Liver (tissue), 9 donors: ENCODE data around the gene OR5I1. TPM values are rescaled to one million over a fixed set of nuclear protein-coding genes. Genes with fewer than 3 reads are reported as not detected.
A peak's percentile ranks its signal among the peaks of the same experiment; 100 is the strongest.

Experiments used
- DNase-seq: peaks from one replicate; pipeline ENCODE4 v3.0.0-alpha.2; 2017; ENCODE audit warnings: low spot score
- H3K27ac ChIP-seq, 2 donors: one replicate each; pipeline ENCODE4 v1.7.0; 2013; ENCODE audit warnings: inconsistent platforms in 2 of 2, low read length in 2 of 2, control low read depth in 1 of 2, low read depth in 1 of 2, mild to moderate bottlenecking in 1 of 2
- H3K27me3 ChIP-seq, 4 donors: one replicate each; pipeline versions ENCODE4 v1.6.1 to v1.7.0; 2013; ENCODE audit warnings: low read length in 3 of 4, inconsistent platforms in 1 of 4, mild to moderate bottlenecking in 1 of 4, moderate library complexity in 1 of 4; ENCODE audit not compliant: control insufficient read depth in 4 of 4, insufficient read depth in 4 of 4
- H3K36me3 ChIP-seq, 4 donors: one replicate each; pipeline versions ENCODE4 v1.6.1 to v1.7.0; 2013; ENCODE audit warnings: low read length in 3 of 4, mild to moderate bottlenecking in 3 of 4, low read depth in 1 of 4, moderate library complexity in 1 of 4; ENCODE audit not compliant: control insufficient read depth in 4 of 4, insufficient read depth in 3 of 4
- H3K4me1 ChIP-seq, 4 donors: one replicate each; pipeline versions ENCODE4 v1.6.1 to v1.7.0; 2013; ENCODE audit warnings: low read length in 3 of 4, mild to moderate bottlenecking in 3 of 4, moderate library complexity in 1 of 4; ENCODE audit not compliant: control insufficient read depth in 4 of 4, insufficient read depth in 4 of 4
- H3K4me3 ChIP-seq, 3 donors: one replicate each; pipeline versions ENCODE4 v1.6.1 to v1.7.0; 2013; ENCODE audit warnings: low read length in 3 of 3, control low read depth in 1 of 3, low read depth in 1 of 3, mild to moderate bottlenecking in 1 of 3
- H3K9ac ChIP-seq, 2 donors: one replicate each; pipeline ENCODE4 v1.7.0; 2013; ENCODE audit warnings: low read length in 2 of 2, mild to moderate bottlenecking in 2 of 2, moderate library complexity in 2 of 2, control low read depth in 1 of 2, low read depth in 1 of 2
- H3K9me3 ChIP-seq, 4 donors: one replicate each; pipeline versions ENCODE4 v1.6.1 to v1.7.0; 2013; ENCODE audit warnings: low read length in 3 of 4; ENCODE audit not compliant: control insufficient read depth in 4 of 4
- EGR1 ChIP-seq, 2 donors: IDR thresholded peaks; 2 replicates each; pipeline ENCODE4 v1.6.1; 2016 to 2018; ENCODE audit warnings: antibody characterized with exemption in 2 of 2, low read depth in 2 of 2
- FOXA1 ChIP-seq: IDR thresholded peaks from 2 replicates; pipeline ENCODE4 v1.6.1; 2016; ENCODE audit warnings: antibody characterized with exemption
- FOXA2 ChIP-seq: IDR thresholded peaks from 2 replicates; pipeline ENCODE4 v1.6.1; 2016; ENCODE audit warnings: antibody characterized with exemption
- GABPA ChIP-seq, 2 donors: IDR thresholded peaks in 1 of 2; conservative IDR thresholded peaks in 1 of 2; 2 replicates each; pipeline ENCODE4 v1.6.1; 2016; ENCODE audit warnings: antibody characterized with exemption in 2 of 2, mild to moderate bottlenecking in 1 of 2, moderate library complexity in 1 of 2
- HNF4A ChIP-seq, 2 donors: conservative IDR thresholded peaks; 2 replicates each; pipeline ENCODE4 v1.6.1; 2016; ENCODE audit warnings: antibody characterized with exemption in 2 of 2, mild to moderate bottlenecking in 2 of 2
- HNF4G ChIP-seq: IDR thresholded peaks from 2 replicates; pipeline ENCODE4 v1.6.1; 2016; ENCODE audit warnings: antibody characterized with exemption
- JUND ChIP-seq, 2 donors: IDR thresholded peaks; 2 replicates each; pipeline ENCODE4 v1.6.1; 2016; ENCODE audit warnings: antibody characterized with exemption in 2 of 2
- NR2F2 ChIP-seq: IDR thresholded peaks from 2 replicates; pipeline ENCODE4 v1.6.1; 2016; ENCODE audit warnings: antibody characterized with exemption
- RAD21 ChIP-seq, 2 donors: IDR thresholded peaks; 2 replicates each; pipeline ENCODE4 v1.6.1; 2016; ENCODE audit warnings: antibody characterized with exemption in 2 of 2, mild to moderate bottlenecking in 2 of 2
- REST ChIP-seq: IDR thresholded peaks from 2 replicates; pipeline ENCODE4 v1.6.1; 2016; ENCODE audit warnings: antibody characterized with exemption, mild to moderate bottlenecking
- RXRA ChIP-seq, 2 donors: IDR thresholded peaks; 2 replicates each; pipeline ENCODE4 v1.6.1; 2017 to 2018; ENCODE audit warnings: antibody characterized with exemption in 2 of 2, mild to moderate bottlenecking in 1 of 2
- SP1 ChIP-seq: IDR thresholded peaks from 2 replicates; pipeline ENCODE4 v1.6.1; 2018; ENCODE audit warnings: antibody characterized with exemption, mild to moderate bottlenecking
- TAF1 ChIP-seq: conservative IDR thresholded peaks from 2 replicates; pipeline ENCODE4 v1.6.1; 2016; ENCODE audit warnings: antibody characterized with exemption, mild to moderate bottlenecking
- YY1 ChIP-seq: IDR thresholded peaks from 2 replicates; pipeline ENCODE4 v1.6.1; 2016; ENCODE audit warnings: antibody characterized with exemption, mild to moderate bottlenecking
- WGBS: extraction: QIAGEN DNeasy Blood & Tissue Kit; methylation state at CpG from one replicate; pipeline ENCODE4 v1.1.7; 2013; 5-methylcytosine and 5-hydroxymethylcytosine counted together
- polyA plus RNA-seq, 2 donors: library from polyadenylated mRNA; stranded (reverse) in 1 of 2; unstranded in 1 of 2; fragments of 200-250 nt in 1 of 2; fragments of >200 nt in 1 of 2; fragmentation: Nextera tagmentation in 1 of 2; extraction: Ambion mirVana in 1 of 2; gene quantifications; one replicate each; pipeline versions ENCODE4 v1.2.1 to v1.2.3, GENCODE V29; 2013 to 2015
- total RNA-seq, 2 donors: library from RNA; depleted of rRNA; stranded (reverse); fragments of >200 nt; gene quantifications; one replicate each; pipeline ENCODE4 v1.2.3, GENCODE V29; 2014
- TF ChIP-seq, protein P1 (sequence below): IDR thresholded peaks from 2 replicates; pipeline ENCODE4 v1.6.1; 2016; ENCODE audit warnings: antibody characterized with exemption
- TF ChIP-seq, protein P2 (sequence below): fragments of 150-350 bp; IDR thresholded peaks from 2 replicates; pipeline ENCODE4 v1.5.1; 2017; ENCODE audit warnings: improper control_type of control experiment, low read depth, low read length; ENCODE audit not compliant: missing input control
- TF ChIP-seq, protein P3 (sequence below): IDR thresholded peaks from 2 replicates; pipeline ENCODE4 v1.6.1; 2016; ENCODE audit warnings: antibody characterized with exemption
- donor health status: healthy.
- donor health status: healthy.
- donor health status: healthy.
- donor health status: healthy.
- donor health status: healthy.

OR5I1 gene
- total and polyA plus RNA-seq, 4 donors: not detected

DNA sequence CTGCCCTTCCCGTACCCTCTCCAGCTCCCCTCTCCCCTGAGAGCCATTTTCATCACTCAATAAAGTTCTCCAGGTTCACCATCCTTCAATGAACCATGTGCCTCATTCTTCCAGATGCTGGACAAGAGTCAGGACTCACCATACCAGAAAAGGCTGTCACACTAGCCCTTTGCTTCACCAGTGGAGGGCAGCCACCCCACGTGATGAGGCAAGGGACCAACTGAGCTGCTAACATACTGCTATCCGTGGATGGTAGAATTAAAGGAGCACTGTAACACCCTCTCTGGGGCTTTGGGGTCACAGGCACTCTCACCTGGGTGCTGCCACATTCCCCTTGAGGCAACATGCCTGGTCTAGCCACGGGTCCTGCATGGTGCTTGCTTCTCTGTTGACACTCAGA, 13.1 kb upstream of the OR5I1 start:
- no peak for DNase-seq
- H3K9ac ChIP-seq: no peak overlapping the region
- no peak overlapping the region for H3K4me3 ChIP-seq
- H3K9me3 ChIP-seq: no peaks in the 10 kb centered on the region
- no peaks in the 10 kb centered on the region for H3K27me3 ChIP-seq
- no peaks in the 10 kb centered on the region for H3K36me3 ChIP-seq
- TF ChIP-seq YY1 (no peak), RAD21 (IDR thresholded peaks at IDR 0.05) (no peak), RXRA (IDR thresholded peaks at IDR 0.05) (no peak), FOXA1 (no peak), EGR1 (IDR thresholded peaks at IDR 0.05; ENCODE audit: low read depth in 2 of 2) (no peak), JUND (IDR thresholded peaks at IDR 0.05) (no peak), TAF1 (no peak), FOXA2 (no peak), HNF4A (conservative IDR thresholded peaks at IDR 0.05) (no peak), SP1 (no peak), NR2F2 (no peak), GABPA (IDR thresholded peaks at IDR 0.05 in 1 of 2, conservative IDR thresholded peaks at IDR 0.05 in 1 of 2) (no peak), REST (no peak), HNF4G (no peak)
- TF ChIP-seq, protein P1, sequence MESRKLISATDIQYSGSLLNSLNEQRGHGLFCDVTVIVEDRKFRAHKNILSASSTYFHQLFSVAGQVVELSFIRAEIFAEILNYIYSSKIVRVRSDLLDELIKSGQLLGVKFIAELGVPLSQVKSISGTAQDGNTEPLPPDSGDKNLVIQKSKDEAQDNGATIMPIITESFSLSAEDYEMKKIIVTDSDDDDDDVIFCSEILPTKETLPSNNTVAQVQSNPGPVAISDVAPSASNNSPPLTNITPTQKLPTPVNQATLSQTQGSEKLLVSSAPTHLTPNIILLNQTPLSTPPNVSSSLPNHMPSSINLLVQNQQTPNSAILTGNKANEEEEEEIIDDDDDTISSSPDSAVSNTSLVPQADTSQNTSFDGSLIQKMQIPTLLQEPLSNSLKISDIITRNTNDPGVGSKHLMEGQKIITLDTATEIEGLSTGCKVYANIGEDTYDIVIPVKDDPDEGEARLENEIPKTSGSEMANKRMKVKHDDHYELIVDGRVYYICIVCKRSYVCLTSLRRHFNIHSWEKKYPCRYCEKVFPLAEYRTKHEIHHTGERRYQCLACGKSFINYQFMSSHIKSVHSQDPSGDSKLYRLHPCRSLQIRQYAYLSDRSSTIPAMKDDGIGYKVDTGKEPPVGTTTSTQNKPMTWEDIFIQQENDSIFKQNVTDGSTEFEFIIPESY: no peak
- TF ChIP-seq, protein P2, sequence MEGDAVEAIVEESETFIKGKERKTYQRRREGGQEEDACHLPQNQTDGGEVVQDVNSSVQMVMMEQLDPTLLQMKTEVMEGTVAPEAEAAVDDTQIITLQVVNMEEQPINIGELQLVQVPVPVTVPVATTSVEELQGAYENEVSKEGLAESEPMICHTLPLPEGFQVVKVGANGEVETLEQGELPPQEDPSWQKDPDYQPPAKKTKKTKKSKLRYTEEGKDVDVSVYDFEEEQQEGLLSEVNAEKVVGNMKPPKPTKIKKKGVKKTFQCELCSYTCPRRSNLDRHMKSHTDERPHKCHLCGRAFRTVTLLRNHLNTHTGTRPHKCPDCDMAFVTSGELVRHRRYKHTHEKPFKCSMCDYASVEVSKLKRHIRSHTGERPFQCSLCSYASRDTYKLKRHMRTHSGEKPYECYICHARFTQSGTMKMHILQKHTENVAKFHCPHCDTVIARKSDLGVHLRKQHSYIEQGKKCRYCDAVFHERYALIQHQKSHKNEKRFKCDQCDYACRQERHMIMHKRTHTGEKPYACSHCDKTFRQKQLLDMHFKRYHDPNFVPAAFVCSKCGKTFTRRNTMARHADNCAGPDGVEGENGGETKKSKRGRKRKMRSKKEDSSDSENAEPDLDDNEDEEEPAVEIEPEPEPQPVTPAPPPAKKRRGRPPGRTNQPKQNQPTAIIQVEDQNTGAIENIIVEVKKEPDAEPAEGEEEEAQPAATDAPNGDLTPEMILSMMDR: no peak
- TF ChIP-seq, protein P3, sequence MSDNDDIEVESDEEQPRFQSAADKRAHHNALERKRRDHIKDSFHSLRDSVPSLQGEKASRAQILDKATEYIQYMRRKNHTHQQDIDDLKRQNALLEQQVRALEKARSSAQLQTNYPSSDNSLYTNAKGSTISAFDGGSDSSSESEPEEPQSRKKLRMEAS: no peak
- 56% methylated on average over 4 of the region's 4 CpGs for WGBS
- H3K27ac ChIP-seq: no peak overlapping the region
- H3K4me1 ChIP-seq: no peaks in the 10 kb centered on the region

DNA sequence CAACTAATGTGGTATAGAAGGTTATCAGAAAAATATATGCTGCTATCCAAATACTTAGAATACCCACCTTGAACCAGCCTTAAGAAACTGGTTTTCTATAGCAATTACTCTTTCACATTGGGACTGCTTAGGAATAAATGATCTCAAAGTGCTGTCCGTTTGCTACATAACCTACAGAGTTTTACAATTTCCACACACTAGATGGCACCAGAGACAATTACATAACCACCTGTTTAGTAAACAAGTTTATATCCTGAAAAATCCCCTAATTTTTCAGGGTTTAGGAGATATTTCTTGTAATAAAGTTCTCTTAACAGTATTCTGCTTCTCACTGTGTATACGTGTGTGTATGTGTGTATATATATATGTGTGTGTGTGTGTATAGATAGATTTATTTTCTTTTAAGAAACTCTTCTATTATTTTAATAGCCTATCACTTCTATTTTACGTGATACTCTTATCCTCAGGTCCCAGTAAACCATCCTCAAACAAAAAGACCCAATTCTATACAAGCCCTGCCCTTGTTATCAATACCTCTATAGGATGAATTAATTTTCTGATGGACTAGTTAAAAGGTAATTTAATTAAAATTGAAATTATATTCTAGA, 6.7 kb upstream of the OR5I1 start:
- no peak overlapping the region for H3K27ac ChIP-seq
- peaks cover 0 to 3% (median 0%) of the 10 kb centered on the region in 4 donors for H3K27me3 ChIP-seq
- TF ChIP-seq SP1 (no peak), JUND (IDR thresholded peaks at IDR 0.05) (no peak), REST (no peak), FOXA2 (peak; percentile 42), GABPA (IDR thresholded peaks at IDR 0.05 in 1 of 2, conservative IDR thresholded peaks at IDR 0.05 in 1 of 2) (no peak), FOXA1 (no peak), RAD21 (IDR thresholded peaks at IDR 0.05) (peak; percentile 70 to 71)
- TF ChIP-seq, protein P2: peak; percentile 40
- TF ChIP-seq, protein P3: no peak
- no peaks in the 10 kb centered on the region for H3K4me1 ChIP-seq
- DNase-seq: no peak
- no peaks in the 10 kb centered on the region for H3K36me3 ChIP-seq
- H3K9ac ChIP-seq: no peak overlapping the region
- H3K9me3 ChIP-seq: no peaks in the 10 kb centered on the region
- WGBS: 11% methylated on average over 3 of the region's 3 CpGs
- H3K4me3 ChIP-seq: no peak overlapping the region
